Measurements from ENCODE around the gene MATCAP1.

Gene MATCAP1

DNA sequence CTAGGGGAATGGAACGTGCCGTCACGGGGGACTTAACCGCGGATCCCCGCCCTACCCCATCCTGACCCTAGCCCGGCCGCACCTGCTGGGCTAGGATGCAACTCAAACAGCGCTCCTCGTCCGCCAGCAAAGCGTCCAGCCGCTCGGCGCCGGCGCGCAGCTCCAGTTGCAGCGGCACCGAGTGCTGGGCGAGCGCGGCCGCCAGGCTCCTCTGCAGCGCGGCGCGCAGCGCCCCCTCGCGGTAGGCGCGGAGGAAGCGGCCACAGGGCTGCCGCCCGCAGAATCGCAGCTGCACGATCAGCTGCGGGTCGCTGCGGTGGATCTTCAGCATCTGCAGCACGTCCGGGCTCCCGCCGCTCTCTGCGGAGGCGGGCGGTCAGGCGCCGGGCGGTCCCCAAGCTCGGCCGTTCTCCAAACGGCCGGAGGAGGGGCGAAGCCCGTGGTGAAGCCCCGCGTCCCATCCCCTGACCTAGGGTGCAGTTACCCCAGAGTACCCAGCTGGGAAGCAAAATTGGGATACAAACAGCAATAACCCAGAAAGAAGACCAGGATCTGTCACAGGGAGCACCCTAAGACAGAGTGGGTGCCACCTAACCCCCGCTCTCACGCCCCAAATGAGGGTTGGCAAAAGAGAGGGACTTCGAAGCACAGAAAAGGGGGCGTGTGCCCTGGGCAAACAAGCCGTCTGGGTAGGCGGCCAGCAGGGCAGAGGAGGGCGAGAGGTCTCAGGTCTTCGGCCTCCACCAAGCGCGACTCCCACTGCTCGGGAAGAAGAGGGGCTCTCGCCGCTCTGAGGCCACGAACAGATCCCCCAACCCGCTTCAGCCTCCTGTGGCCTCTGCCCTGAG lies 28.2 kb downstream of the MATCAP1 start:
- DNase-seq = peak; percentile 81 to 94 (median 90)

DNA sequence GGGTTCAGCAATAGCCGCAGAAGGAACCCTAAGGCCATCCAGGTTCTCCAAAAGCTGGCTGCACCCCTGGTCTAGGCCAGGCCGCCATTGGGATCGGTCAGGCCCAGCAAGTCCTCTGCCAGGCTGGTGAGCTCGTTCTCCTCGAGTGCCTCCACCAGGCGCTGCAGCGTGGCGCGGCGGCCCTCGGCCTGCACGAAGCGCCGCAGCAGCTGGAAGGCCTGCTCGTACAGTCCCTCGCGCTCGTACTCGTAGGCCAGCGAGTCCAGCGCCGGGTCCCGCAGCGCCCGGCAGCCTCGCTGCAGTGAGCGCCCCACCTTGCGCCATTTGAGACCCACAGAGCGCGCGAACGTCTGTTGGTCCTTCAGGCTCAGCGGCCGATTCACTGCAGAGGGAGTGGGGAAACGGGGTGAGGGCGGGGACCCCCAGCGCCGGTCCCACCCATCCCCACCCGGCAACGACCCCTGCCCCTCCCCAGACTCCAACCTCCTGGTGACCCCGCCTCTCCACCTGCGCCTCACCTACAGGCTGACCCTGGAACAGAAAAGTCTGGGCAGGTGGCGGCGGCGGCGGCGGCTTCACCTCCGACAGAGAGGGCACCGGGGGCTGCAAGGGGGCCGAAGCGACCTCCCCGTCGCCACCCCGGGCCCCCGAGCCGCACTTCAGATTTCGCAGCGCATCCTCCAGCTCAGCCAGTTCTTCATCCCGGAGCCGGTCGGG lies 29.0 kb downstream of the MATCAP1 start:
- DNase-seq = no peak

DNA sequence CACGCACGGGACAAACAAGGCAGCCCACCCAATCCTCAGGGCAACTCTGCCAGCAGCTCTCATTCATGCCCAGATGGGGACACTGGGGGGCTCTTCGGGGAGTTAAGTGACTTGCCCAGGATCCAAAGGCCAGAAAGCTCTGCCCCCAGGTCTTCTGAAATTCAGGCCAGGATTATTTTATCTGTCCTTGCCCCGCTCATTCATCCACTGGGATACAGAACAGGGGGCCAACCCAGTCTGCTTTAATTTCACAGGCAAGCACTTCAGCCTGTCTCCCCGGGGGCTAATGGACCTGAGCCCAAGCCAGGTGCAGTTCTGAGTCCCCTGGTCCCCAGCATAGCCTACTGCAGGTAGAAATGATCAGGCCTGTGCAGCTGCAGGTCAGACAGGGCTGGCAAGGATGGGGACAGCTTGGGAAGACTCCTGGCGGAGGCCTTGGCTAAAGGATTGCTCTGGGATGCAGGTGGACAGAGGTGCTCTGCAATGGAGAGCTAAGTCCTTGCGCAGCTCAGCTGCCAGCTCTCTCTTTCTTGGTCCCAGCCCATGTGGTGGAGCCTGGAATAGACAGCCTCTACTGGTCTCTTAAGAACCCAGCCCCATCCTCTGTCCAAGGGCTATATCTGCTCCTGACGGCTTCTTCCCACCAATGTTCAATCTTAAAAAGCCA lies 32.2 kb downstream of the MATCAP1 start:
- no peak for DNase-seq

DNA sequence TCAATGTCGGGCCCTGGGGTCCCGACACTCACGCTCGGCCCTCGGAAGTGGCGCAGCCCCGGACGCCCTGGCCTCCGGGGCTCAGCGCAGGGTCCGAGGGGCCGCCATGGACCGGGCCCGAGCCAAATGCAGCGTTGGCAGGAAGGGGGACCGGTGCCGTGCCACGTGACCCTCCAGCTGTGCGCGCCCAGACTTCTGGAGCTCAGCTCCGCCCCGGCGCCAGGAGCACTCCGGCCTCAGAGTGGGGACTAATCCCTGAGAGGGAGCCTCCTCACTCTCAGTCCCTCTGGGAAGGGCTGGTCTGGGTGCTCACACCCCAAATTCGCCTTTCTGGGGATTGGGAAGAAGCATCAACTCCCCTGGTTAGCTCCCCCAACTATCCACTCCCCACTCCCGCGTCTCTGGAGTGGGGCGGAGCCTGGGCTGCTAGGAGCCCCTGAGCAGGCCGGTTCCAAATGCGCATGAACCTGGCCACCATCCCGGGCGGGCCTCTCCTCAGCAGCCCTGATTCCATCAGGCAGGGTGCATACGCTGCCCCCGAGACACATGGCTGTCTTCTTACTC lies 32.8 kb downstream of the MATCAP1 start, which contains the start of gene B3GNT9:
TSS of gene B3GNT9 (minus strand) at position 166 of the 564 bp plus-strand sequence. CDS start 513 bp downstream, outside the sequence.
- peak in 1 of 3 donors; percentile 53 for DNase-seq

DNA sequence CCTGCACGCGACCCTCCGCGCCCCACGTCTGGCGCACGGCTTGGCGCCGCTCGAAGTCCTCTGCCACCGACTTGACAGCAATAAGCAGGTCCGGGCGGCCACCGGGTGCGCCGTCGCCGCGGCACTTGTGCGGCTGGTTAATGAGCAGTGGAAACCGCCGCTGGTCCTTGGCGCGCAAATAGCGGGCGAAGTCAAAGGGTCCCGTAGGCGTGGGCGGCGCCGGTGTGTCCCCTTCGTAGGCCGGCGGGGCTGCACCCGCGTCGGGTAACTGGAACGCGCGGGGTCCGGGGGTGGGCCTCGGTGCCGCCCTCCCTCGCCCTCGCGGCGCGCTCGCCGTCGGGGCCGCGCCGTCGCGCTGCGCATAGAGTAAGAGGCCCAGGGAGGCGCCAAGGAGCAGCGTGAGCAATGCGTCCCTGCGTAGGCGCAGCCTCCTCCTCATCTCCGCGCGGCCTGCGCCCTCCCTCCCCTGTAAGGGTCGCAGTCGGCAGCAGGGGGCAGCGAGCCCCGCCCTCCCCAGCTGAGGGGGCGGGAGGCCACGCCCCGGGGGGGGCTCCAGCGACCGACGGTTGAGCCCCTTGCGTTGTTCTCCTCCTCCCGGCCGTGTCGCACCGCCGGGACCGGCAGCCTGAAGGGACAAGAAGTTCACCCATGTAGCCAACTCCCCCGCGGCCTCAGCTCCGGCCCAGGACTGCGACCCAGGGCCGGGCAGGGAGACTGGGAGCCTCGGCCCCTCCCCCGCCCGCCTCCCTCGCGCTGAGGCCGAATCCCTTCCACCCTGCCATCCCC lies 33.5 kb downstream of the MATCAP1 start:
- DNase-seq = peak; percentile 54 to 76 (median 57)

DNA sequence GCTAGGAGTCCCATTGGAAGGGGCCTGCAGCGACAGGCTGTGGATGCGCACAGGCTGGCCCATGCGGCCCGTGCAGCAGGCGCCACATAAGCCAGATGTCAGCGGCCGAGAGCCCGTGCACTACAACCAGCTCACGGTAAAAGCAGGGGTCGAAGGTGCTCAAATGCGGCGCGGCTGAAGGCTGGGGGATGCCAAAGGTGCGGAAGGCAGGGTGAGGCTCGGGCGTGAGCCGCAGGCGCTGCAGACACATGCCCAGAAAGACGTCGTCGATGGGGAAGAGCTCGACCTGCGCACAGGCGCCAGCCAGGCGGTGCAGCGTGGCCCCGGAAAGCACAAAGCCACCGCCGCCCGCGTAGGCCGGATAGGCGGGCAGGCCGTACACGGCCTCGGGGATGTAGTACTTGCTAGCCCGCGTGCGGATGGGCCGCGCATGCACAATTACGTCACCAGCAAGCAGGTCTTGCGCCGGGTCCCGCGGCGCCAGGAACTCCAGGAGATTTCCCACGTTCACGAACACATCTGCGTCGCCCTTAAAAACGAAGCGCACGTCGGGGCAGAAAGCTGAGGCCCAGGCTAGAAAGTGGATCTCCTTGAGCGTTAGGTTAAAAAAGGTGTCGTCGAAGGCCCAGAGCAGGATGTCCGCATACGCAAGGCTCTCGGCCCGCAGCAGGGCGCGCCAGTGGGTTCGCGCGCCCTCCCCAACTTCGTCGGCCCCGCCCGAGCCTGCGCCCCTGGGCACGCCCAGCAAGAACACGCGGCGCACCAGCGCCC lies 34.3 kb downstream of the MATCAP1 start:
- no peak for DNase-seq

DNA sequence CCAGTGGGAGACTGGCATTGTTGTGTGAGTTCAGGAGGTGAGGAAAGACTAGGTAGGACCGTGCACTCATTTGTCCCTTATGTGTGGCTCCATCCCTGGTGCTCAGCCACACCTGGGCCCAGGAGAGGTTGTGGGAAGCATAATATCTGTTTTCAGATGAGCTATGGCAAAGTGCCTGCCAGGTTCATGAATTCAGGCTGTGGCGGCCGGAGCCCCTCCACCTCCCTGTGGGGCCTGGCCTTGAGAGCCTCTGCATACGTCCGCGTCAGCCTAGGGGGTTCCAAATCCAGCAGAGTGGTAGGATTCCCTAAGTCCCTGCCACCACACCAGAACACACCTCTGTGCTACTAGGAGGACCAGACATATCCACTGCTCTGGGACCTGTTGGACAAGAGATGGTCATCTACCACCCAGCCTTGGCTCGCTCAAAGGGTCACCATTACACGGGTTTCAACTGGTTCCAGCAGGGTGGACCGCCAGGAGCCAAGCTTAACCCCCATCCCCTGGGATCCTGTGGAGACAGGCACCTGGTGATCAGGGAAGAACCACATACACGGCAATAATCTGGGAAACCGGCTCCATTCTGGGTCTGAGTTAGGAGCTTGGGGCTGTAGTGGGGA lies 35.0 kb downstream of the MATCAP1 start:
- DNase-seq = no peak

DNA sequence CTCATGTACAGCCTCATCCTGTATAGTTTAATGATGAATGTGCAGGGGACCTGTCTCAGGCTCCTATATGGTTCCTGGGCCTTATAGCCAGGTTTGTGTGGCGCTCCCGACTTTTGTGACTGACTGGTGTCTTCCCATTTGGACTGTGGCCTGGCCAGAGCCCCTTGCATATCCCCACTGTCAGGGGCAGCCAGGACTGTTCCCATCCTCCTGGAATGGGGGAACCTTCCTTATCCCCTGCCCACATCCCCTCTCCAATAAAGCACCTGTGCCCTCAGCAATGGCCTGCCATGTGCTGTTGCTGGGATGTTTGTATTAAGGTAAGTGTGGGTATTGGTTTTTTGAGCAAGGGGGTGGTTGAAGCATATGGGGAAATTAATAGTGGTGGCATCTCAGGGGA lies 35.5 kb downstream of the MATCAP1 start:
- DNase-seq = no peak

DNA sequence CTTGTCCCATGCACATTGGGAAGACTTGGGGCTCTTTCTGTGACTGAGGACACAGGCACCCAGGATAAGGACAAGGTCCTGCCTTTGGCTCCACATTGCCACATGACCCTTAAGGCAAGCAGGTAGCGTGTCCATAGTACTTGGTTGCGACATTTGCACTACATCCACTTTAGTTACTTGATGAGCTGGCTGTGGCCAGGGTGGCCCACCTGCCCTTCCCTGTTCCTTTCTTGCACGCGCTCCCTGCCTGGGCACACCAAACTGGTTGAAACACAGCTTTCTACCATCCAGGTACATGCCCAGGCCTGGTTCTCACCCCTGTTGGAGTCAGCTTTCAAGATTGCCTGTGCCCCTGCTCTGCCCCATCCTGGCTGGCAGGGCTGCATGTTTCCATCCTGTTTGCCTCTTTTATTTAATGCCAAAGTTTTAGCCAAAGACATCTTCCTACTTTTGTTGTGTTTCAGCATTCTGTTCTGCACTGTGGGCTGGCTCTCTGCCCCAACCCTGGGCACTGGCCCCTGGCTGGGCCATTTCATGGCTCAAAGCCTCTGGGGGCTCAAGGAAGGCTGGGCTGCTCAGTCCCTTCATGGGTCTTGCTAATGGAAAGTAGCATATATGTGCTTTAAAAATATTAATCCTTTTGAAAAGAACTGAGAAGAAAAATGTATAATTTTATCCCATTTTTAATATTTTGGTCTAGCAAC lies 36.2 kb downstream of the MATCAP1 start:
- no peak for DNase-seq

DNA sequence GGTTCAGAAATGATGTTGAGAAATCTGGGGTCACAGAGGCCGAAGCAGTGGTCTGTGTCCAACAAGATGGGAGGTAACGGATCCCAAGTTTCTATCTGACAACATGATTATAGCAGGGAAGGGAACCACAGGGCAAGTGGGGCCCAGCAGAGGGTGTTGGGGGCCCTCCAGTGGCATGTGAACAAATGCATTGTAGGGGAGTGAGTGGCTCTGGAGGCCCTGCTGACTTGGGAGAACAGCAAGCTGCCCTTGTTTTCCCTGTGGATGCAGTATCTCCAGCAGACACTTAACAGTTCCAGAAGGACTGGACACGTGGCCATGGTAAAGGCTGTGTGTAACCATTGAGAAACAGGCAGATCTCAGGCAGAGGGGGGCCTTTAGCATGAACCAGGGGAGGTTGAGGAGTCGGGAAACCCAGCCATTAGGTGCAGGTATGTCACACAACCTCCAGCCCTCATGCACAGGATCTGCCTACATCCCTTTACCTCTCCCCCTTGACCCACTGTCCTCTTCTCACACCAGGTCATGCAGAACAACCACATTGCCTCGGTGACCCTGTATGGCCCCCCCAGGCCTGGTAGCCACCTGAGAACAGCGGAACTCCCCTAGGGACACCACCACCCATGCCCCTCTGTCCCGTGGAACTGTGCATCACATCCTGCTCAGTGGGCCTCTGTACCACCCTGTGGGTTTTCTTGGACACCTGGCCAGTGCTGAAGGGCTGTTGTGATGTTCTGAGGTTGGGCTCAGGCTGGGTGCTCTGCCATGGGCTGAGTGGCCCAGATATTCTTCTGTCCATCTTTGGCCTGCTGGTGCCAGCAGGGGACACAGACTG lies 37.0 kb downstream of the MATCAP1 start:
- no peak for DNase-seq

DNA sequence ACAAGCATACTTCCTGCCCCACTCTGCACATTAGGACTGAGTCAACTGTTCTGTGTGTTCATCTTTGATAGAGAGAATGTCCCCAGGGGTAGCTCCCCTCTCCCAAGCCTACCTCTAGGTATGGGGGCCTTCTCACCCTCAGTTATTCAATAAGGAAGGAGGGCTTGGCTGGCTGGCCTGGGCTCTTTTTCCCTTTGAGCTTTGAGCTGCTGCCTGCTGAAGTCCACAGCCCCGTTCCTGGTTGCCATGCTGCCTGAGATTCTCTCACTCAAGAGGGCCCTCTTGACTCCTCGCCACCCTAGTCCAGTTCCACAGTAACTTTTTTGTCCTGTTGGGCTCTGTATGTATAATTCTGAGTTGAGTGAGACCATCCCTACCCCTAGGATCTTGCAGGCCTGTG lies 38.0 kb downstream of the MATCAP1 start:
- DNase-seq = no peak

DNA sequence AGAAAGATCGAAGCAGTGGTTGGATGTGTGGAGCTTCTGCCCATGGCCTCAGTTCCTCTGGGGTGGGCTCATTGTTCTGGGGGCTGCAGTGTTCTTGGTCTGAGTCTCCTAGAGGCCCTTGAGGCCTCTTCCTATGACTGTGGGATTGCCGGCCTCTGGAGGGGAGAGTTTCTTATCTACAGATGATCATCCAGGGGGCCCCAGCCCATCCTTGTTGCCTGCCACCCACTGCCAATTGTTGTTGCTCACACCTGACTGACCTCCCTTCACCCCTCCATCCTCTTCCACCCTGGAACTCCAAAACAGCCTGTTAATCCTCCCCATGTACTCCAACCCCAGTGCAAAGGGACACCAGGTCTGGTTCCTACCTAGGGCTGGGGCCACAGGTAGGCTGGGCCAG lies 38.8 kb downstream of the MATCAP1 start:
- no peak for DNase-seq

DNA sequence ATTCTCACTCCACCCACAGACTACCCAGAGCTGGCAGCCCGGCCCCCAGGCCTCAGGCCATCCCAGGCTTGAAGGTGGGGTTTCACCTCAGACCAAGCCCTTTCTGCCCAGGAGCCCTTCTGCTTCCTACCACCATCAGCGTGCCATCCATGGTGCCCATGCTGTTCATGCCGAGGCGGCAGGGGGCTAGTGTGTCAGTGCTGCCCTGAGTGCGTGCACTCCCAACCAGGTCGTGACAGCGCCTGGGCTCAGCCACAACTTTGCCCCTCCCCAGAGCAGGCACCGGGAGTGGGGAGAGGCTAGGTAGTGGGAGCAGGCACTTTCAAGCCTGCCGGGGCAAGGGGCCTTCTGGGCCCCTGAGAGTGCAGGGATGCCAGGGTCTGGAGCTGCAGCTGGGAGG lies 41.4 kb downstream of the MATCAP1 start:
- no peak for DNase-seq

DNA sequence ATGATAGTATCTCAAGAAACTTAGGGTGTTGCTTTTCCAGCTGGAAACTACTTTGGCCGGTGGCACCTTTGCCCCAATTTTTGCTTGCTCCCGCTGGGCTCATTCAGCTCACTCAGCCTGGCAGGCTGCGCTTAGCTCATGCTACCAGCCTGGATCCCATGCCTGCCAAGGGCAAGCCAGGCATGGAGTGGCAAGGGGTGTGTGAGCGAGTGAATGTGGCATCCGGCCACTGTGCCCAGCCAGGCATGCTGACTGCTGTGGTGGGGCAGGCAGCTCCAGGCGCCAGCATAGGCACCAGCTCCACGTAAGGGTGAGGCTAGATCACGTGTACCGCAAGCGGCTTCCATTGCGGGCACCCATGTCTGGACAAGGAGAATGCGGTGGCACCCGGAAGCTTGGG lies 42.4 kb downstream of the MATCAP1 start:
- DNase-seq = no peak

DNA sequence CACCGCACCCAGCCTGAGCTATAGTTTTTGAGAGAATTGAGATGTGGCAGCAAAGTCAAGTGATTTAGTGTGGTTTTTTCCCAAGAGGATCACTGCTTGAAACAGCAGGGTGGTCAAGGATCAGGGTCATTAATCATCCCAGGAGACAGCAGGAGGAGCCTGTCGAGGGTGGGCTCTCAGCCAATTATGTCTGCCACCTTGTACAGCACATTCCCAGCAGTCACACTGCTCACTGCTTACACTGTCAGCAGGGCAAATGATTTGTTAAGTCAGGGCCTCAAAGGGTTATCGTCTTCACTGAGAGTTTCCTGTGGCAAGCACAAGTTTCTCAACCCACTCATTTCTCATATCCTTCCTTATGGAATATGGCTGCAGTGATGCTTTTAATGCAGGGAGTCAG lies 46.2 kb downstream of the MATCAP1 start:
- DNase-seq = no peak

DNA sequence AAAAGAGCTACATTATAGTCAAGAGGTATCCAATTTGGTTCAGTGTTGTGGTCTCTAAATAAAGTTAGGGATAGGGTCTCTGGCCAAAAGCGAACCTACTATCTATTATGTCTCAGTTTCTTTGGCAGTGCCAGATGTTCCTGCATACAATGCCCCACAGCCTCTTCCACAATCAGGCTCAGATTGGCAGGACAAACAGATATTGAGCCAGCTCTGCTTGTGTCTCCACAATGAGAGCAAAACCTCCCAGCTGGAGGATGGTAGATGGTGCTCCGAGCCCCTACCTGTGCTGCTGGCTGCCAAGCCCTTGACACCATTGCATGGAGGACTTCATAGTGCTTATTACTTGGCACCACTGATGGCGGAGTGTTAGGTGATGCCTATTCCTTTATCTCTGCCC lies 54.3 kb downstream of the MATCAP1 start:
- DNase-seq = no peak

DNA sequence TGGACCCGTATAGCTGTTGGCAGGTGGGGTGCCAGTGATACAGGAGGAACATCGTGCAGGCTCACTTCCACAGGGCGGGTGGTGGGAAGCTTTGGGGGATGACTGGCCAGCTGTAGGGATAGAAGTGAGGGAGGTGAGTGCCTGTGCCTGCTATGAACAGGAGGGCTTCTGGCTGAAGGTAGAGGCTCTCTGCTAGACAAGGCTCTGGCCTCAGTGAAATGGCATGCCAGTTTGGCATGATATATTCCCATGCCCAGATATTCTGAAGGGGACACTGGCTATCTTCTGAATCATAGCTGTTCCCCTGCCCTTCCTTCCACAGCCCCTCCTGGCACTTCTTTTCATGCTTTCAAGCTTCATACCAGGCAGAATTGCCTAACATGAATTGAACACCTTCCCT lies 54.9 kb downstream of the MATCAP1 start:
- no peak for DNase-seq

DNA sequence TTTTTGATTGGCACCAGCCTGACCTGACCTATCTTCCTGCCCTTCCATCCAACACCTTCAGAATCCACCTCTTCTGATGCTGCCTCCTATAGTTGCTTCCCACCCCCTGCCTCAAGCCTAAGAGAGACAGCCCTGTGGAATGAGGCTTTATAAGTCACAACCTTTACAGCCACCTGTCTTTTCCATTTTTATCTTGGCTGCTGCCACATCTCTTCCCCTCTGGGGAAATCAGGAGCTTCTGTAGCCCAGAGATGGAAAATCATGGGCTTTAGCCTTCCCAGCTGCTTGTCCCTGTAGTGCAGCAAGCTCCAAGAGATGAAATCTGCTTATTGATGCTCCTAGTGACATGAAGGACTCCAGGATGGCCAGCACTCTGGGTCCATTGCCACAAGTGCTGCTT lies 55.3 kb downstream of the MATCAP1 start:
- DNase-seq = no peak
